Vagina (tissue), 2 donors: Measurements from ENCODE around the gene PHACTR2.

Experiments
- CTCF ChIP-seq, 3 experiments: fragments of 450-650 bp in 2 of 3; fragments of 200-600 bp in 1 of 3; sonication (generic) in 1 of 3; IDR thresholded peaks; one replicate each; pipeline ENCODE4 v1.5.1; 2017 to 2019; ENCODE audit warnings: antibody characterized with exemption in 3 of 3, mild to moderate bottlenecking in 2 of 3, moderate library complexity in 2 of 3
- POLR2AphosphoS5 ChIP-seq, 2 donors: sonication (generic); formaldehyde crosslinking; IDR thresholded peaks; one replicate each; pipeline ENCODE4 v1.9.0; 2017; ENCODE audit warnings: antibody characterized with exemption in 2 of 2, mild to moderate bottlenecking in 2 of 2, low read depth in 1 of 2; ENCODE audit not compliant: insufficient read depth in 1 of 2

- no peak for TF ChIP-seq POLR2AphosphoS5 (IDR thresholded peaks at IDR 0.05; ENCODE audit: insufficient read depth in 1 of 2, low read depth in 1 of 2)
- no peak for TF ChIP-seq CTCF (IDR thresholded peaks at IDR 0.05)
These were observed 16.2 kb downstream of the PHACTR2 start for GRCh38 chr6:143694013-143694412.
